ENCODE measurements around the gene PTPRH. TPM values are rescaled to one million over a fixed set of nuclear protein-coding genes. Genes with fewer than 3 reads are reported as not detected.

Gene PTPRH
- polyA plus RNA-seq, 1 donor from 2014 or later: 0.54 TPM

GRCh38 chr19:55173714-55174409 lies 35.4 kb downstream of the PTPRH start:
- H4K20me1 ChIP-seq (ENCODE audit: insufficient read depth): peaks cover 4% of the 10 kb centered on the region
- H3K9me3 ChIP-seq (ENCODE audit: low read length): no peaks in the 10 kb centered on the region
- no peak overlapping the region for H2AFZ ChIP-seq (ENCODE audit: low read depth, low read length)
- H3K4me2 ChIP-seq (ENCODE audit: low read length): no peak overlapping the region
- no peaks in the 10 kb centered on the region for H3K9me2 ChIP-seq (ENCODE audit: insufficient read depth, low read length)
- peaks cover 7% of the 10 kb centered on the region for H3K36me3 ChIP-seq (ENCODE audit: insufficient read depth, low read length)
- no peak overlapping the region for H3K27ac ChIP-seq (ENCODE audit: low read length)
- H3F3A ChIP-seq (ENCODE audit: insufficient read depth, low read length, poor library complexity, severe bottlenecking): no peaks in the 10 kb centered on the region
- peak overlapping the region; percentile 25 for H3K4me3 ChIP-seq (ENCODE audit: low read length)
- peaks cover 18% of the 10 kb centered on the region for H3K27me3 ChIP-seq (ENCODE audit: insufficient read depth, low read depth, low read length)
- no peak for TF ChIP-seq CTCF (IDR thresholded peaks at IDR 0.05; ENCODE audit: poor library complexity, severe bottlenecking)
- no peak for TF ChIP-seq EP300 (conservative IDR thresholded peaks at IDR 0.05; ENCODE audit: poor library complexity, severe bottlenecking)
- no peak for TF ChIP-seq RAD21 (conservative IDR thresholded peaks at IDR 0.05)
- no peak for TF ChIP-seq EZH2 (IDR thresholded peaks at IDR 0.05; ENCODE audit: borderline replicate concordance, insufficient read depth, low read length, poor library complexity, severe bottlenecking)
- TF ChIP-seq SMC3 (conservative IDR thresholded peaks at IDR 0.05; ENCODE audit: poor library complexity): no peak
- no peak for TF ChIP-seq TAF1 (IDR thresholded peaks at IDR 0.05; ENCODE audit: low read depth)
- no peak for TF ChIP-seq MXI1 (conservative IDR thresholded peaks at IDR 0.05; ENCODE audit: poor library complexity, severe bottlenecking)
- TF ChIP-seq POLR2AphosphoS5 (IDR thresholded peaks at IDR 0.05): no peak
- TF ChIP-seq REST (IDR thresholded peaks at IDR 0.05; ENCODE audit: borderline replicate concordance): no peak
- no peak overlapping the region for H3K9ac ChIP-seq (ENCODE audit: low read length)
- peaks cover 4% of the 10 kb centered on the region for H3K79me2 ChIP-seq (replicated peaks; ENCODE audit: insufficient read depth, low read length)

- H4K20me1 ChIP-seq (ENCODE audit: insufficient read depth): peaks cover 4% of the 10 kb centered on the region
- no peak overlapping the region for H2AFZ ChIP-seq (ENCODE audit: low read depth, low read length)
- H3K4me2 ChIP-seq (ENCODE audit: low read length): no peak overlapping the region
- no peaks in the 10 kb centered on the region for H3F3A ChIP-seq (ENCODE audit: insufficient read depth, low read length, poor library complexity, severe bottlenecking)
- TF ChIP-seq CTCF (IDR thresholded peaks at IDR 0.05; ENCODE audit: poor library complexity, severe bottlenecking): no peak
- H3K9ac ChIP-seq (ENCODE audit: low read length): no peak overlapping the region
- H3K79me2 ChIP-seq (replicated peaks; ENCODE audit: insufficient read depth, low read length): no peaks in the 10 kb centered on the region
- H3K27ac ChIP-seq (ENCODE audit: low read length): no peak overlapping the region
- H3K9me3 ChIP-seq (ENCODE audit: low read length): no peaks in the 10 kb centered on the region
- H3K4me3 ChIP-seq (ENCODE audit: low read length): peak overlapping the region; percentile 25
- H3K9me2 ChIP-seq (ENCODE audit: insufficient read depth, low read length): no peaks in the 10 kb centered on the region
- H3K27me3 ChIP-seq (ENCODE audit: insufficient read depth, low read depth, low read length): peaks cover 18% of the 10 kb centered on the region
- peaks cover 7% of the 10 kb centered on the region for H3K36me3 ChIP-seq (ENCODE audit: insufficient read depth, low read length)
Observed at GRCh38 chr19:55173186-55173713, 36.1 kb downstream of the PTPRH start.

All from neural cell (in vitro differentiated cells).